Activated naive CD8-positive, alpha-beta T cell treated with anti-CD3 and anti-CD28 coated beads, Interleukin-2, amount 50 U/mL, for 24 hours (primary cell): ENCODE measurements around the gene TSEN2.
A peak's percentile ranks its signal among the peaks of the same experiment; 100 is the strongest.

Experiments used
- ATAC-seq: fragments of 150-1000 bp; cut with Tn5 transposase; one replicate; pipeline ENCODE4 v1.10.0; 2021
- DNase-seq: peaks from one replicate; pipeline ENCODE4 v3.0.0; 2021
- H3K27ac Mint-ChIP-seq: one replicate; pipeline ENCODE4 v1.8.0; 2021; ENCODE audit warnings: mild to moderate bottlenecking, mixed read lengths
- H3K27me3 Mint-ChIP-seq: one replicate; pipeline ENCODE4 v1.8.0; 2021; ENCODE audit warnings: mixed read lengths
- H3K36me3 Mint-ChIP-seq: one replicate; pipeline ENCODE4 v1.8.0; 2021; ENCODE audit warnings: low read depth, mixed read lengths
- H3K4me1 Mint-ChIP-seq: one replicate; pipeline ENCODE4 v1.8.0; 2021; ENCODE audit warnings: mixed read lengths
- H3K4me3 Mint-ChIP-seq: one replicate; pipeline ENCODE4 v1.8.0; 2021; ENCODE audit warnings: mild to moderate bottlenecking, moderate library complexity, mixed read lengths
- H3K9me3 Mint-ChIP-seq: one replicate; pipeline ENCODE4 v1.8.0; 2021; ENCODE audit warnings: mixed read lengths

The TSEN2 gene

DNA sequence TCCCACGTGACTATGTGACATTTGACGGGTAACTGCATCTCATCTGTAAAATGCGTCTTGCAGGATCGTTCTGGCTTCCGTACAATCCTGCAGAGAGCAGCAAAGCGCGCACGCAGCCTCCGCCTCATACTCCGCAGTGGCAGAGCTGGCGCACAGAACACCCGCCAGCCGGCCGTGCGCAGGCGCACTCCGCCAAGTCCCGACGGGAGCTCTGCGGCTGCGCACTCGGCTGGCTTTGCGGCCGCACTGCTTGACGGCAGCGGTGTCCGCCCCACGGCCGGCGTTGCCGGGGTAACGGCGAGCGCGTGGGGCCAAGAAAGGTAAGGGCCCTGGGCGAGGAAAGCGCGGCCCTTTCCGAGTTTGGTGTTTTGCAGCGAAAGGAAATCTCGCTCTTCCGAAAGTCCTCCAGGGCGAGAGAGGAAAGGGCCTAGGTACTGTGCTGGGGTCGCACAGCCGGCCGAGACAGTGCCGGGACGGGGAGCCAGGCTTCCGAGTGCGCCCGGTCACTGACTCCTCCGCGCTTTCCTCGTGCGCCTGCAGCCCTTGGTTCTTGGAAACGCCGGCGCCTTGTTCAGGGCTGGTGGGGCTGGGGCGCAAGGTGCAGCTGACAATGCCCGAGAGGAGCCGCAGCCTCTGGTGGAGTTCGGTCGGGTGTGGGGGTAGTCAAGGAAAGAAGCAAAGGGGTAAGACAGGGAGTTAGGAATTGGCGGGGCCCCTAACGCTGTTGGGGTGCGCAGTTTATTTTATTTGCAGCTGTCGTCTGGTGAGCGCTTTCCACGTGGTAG is at the start of gene TSEN2:
Gene TSEN2, plus strand, starts transcription at position 283 of the 785 bp plus-strand sequence. CDS start 5,321 bp downstream, outside the sequence.
- Mint-ChIP-seq H3K27ac (peak within 1 kb of the TSS; percentile 97), H3K27me3 (no peaks in the 10 kb centered on the region), H3K9me3 (no peaks in the 10 kb centered on the region), H3K4me3 (peak within 1 kb of the TSS; percentile 98), H3K36me3 (peaks cover 21% of the 10 kb centered on the region), H3K4me1 (peaks cover 39% of the 10 kb centered on the region)
- DNase-seq: peak; percentile 96
- ATAC-seq: peak; percentile 98

GRCh38 chr3:12436514-12437220 is 47.6 kb upstream of the TSEN2 start:
- Mint-ChIP-seq H3K27me3 (peaks cover 8% of the 10 kb centered on the region), H3K9me3 (no peaks in the 10 kb centered on the region), H3K4me1 (no peaks in the 10 kb centered on the region), H3K4me3 (no peak overlapping the region), H3K36me3 (no peaks in the 10 kb centered on the region), H3K27ac (peak overlapping the region; percentile 40)
- no peak for DNase-seq
- ATAC-seq: no peak

GRCh38 chr3:12437221-12437605 is 47.1 kb upstream of the TSEN2 start:
- no peaks in the 10 kb centered on the region for H3K9me3 Mint-ChIP-seq
- H3K4me1 Mint-ChIP-seq: no peaks in the 10 kb centered on the region
- DNase-seq (no peak), ATAC-seq (no peak)
- H3K4me3 Mint-ChIP-seq: no peak overlapping the region
- peaks cover 7% of the 10 kb centered on the region for H3K27me3 Mint-ChIP-seq
- no peaks in the 10 kb centered on the region for H3K36me3 Mint-ChIP-seq
- H3K27ac Mint-ChIP-seq: peak overlapping the region; percentile 40

GRCh38 chr3:12437861-12438260 is 46.4 kb upstream of the TSEN2 start:
- no peak overlapping the region for H3K27ac Mint-ChIP-seq
- peaks cover 7% of the 10 kb centered on the region for H3K27me3 Mint-ChIP-seq
- no peak for DNase-seq
- H3K36me3 Mint-ChIP-seq: no peaks in the 10 kb centered on the region
- no peaks in the 10 kb centered on the region for H3K9me3 Mint-ChIP-seq
- no peak for ATAC-seq
- H3K4me3 Mint-ChIP-seq: no peak overlapping the region
- H3K4me1 Mint-ChIP-seq: no peaks in the 10 kb centered on the region

DNA sequence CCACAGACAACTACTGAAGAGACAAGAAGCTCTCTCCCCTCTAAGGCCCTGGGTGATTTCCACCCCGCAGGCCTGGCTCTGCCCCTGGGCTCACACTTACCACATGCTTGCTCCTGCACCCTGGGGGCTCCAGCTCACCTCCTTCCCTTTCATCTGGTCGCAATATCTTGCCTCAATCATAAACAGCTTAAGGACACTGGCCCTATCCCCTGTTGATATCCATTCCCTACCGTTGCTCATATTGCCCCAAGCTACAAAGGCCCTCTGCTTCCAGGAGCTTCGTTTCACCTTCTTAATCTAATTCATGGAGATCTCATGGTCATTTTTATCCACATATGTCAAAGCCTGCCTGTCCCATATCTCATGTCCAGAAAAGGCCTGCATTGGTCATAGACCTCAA is 46.0 kb upstream of the TSEN2 start:
- no peak overlapping the region for H3K27ac Mint-ChIP-seq
- no peaks in the 10 kb centered on the region for H3K9me3 Mint-ChIP-seq
- ATAC-seq (no peak), DNase-seq (no peak)
- H3K27me3 Mint-ChIP-seq: peaks cover 11% of the 10 kb centered on the region
- H3K4me1 Mint-ChIP-seq: no peaks in the 10 kb centered on the region
- H3K4me3 Mint-ChIP-seq: no peak overlapping the region
- no peaks in the 10 kb centered on the region for H3K36me3 Mint-ChIP-seq

DNA sequence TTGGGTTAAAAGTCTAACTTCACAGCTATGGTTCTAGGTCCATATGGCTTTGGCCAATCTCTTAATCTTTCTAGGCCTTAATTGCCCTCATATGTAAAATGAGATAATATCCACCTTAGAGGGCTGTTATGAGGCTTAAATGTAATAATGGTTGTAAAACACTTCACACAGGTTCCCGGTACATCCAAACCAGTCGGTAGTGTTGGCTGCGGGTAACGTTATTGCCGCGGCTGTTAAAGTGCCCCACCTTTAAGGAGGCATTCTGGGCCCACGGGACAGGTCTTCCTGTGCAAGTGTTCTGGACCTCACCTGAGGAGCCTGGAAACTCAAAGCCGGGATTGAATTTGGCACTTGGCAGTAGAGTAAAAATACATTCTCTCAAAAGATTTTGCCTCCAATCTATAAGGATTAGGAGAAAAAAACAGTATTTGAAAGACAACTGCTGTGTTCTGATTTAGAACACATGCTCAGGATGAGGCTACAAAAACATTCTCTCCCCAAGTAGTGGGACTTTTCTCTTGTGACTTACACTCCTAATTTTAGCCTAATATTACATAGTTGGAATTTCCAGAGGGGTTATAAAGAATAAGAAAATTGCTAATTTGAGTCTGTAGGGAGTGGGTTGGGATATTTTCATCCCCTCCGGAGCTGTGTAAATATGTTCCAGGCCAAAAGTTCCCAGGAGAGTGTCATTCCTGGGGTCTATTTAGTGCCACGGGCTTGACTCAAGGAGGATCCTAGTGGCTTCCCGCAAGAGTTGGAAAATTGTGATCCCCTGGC is 44.9 kb upstream of the TSEN2 start:
- Mint-ChIP-seq H3K9me3 (no peaks in the 10 kb centered on the region), H3K4me3 (no peak overlapping the region), H3K27me3 (peaks cover 14% of the 10 kb centered on the region), H3K4me1 (no peaks in the 10 kb centered on the region), H3K27ac (no peak overlapping the region), H3K36me3 (no peaks in the 10 kb centered on the region)
- no peak for ATAC-seq
- no peak for DNase-seq

GRCh38 chr3:12440927-12441714 is 43.2 kb upstream of the TSEN2 start:
- Mint-ChIP-seq H3K4me1 (no peaks in the 10 kb centered on the region), H3K27me3 (peaks cover 12% of the 10 kb centered on the region), H3K9me3 (no peaks in the 10 kb centered on the region), H3K4me3 (no peak overlapping the region), H3K36me3 (no peaks in the 10 kb centered on the region), H3K27ac (no peak overlapping the region)
- DNase-seq: no peak
- ATAC-seq: no peak

DNA sequence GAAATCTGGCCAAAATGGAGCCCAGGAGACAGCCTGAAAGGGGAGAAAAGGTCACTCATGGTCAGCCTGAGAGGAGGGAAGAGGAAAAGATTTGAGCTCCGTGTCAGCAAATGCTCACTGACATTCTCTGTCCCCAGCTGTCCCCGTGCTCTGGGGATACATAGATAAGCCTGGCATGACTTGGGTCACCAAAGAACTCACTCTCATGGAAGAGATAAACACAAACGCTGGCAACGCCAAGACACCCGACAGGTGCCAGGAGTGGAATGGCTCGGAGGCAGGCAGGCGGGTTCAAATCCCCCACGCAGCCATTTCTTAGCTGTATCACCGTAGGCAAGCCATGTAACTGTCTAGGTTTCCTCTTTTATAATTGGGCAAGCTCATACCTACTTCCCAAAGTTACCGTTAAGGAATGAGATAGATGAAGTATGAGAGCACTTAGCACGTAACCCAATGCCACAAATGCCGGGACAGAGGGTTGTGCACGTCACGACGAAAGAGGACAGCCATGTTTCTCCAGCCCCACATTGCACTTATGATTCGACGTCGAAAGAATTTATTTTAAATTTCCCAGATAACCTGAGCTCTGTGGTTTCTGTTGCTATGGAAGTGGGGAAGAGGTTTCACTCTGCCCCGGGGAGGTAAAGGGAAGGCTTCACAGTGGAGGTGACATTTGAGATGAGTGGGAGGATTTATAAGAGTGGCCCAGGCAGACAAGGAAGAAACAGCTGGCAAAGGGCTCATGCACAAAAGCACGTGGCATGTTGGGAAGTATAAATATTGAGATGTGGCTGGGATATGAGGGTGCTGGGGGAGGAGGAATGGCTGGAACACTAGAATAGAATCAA is 41.4 kb upstream of the TSEN2 start:
- Mint-ChIP-seq H3K4me1 (no peaks in the 10 kb centered on the region), H3K4me3 (no peak overlapping the region), H3K36me3 (no peaks in the 10 kb centered on the region), H3K27me3 (peaks cover 11% of the 10 kb centered on the region), H3K9me3 (no peaks in the 10 kb centered on the region), H3K27ac (no peak overlapping the region)
- DNase-seq (no peak), ATAC-seq (no peak)

- Mint-ChIP-seq H3K36me3 (no peaks in the 10 kb centered on the region), H3K4me3 (no peak overlapping the region), H3K4me1 (no peaks in the 10 kb centered on the region), H3K9me3 (no peaks in the 10 kb centered on the region), H3K27ac (no peak overlapping the region), H3K27me3 (peaks cover 11% of the 10 kb centered on the region)
- DNase-seq: no peak
- no peak for ATAC-seq
Observed at GRCh38 chr3:12443781-12444522, 40.3 kb upstream of the TSEN2 start.

GRCh38 chr3:12444582-12445471 is 39.5 kb upstream of the TSEN2 start:
- no peak overlapping the region for H3K27ac Mint-ChIP-seq
- peaks cover 11% of the 10 kb centered on the region for H3K27me3 Mint-ChIP-seq
- no peak overlapping the region for H3K4me3 Mint-ChIP-seq
- DNase-seq (no peak), ATAC-seq (no peak)
- no peaks in the 10 kb centered on the region for H3K36me3 Mint-ChIP-seq
- H3K4me1 Mint-ChIP-seq: no peaks in the 10 kb centered on the region
- H3K9me3 Mint-ChIP-seq: no peaks in the 10 kb centered on the region

DNA sequence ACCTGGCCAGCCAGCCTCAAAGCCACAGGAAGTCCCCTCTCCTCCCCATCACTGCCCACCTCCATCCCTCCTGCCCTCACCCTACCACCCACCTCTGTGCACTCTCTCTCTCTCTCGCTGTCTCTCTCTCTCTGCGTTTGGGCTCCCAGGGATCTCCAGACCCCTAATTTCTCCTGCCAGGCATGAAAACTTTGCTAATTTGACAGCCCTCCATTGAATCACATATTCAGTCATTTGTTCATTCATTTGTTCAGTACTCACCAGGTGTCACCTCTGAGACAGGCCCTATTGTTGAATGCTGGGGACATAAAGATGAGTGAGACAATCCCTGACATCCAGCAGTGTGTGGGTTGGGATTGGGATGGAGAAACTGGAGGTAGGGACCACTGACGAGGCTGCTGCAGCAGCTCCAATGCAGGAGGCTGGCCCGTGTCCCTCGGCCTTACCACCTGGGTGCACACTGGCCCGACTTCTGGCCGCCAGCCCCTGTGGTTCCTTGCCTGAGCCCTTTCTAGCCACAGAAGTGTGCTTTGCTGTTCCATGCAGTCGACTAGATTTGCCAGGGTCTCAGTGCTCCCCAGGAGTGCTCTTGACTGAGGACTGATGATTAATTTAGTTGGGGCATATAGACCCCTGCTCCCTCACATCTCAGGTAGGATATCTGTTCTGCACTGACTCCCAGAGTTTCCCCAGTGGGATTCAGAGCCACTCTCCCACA is 38.6 kb upstream of the TSEN2 start:
- no peak overlapping the region for H3K27ac Mint-ChIP-seq
- H3K36me3 Mint-ChIP-seq: no peaks in the 10 kb centered on the region
- no peaks in the 10 kb centered on the region for H3K4me1 Mint-ChIP-seq
- peaks cover 11% of the 10 kb centered on the region for H3K27me3 Mint-ChIP-seq
- ATAC-seq: no peak
- H3K9me3 Mint-ChIP-seq: no peaks in the 10 kb centered on the region
- DNase-seq: no peak
- H3K4me3 Mint-ChIP-seq: no peak overlapping the region

GRCh38 chr3:12446298-12446697 is 38.0 kb upstream of the TSEN2 start:
- DNase-seq (no peak), ATAC-seq (no peak)
- H3K9me3 Mint-ChIP-seq: no peaks in the 10 kb centered on the region
- H3K27me3 Mint-ChIP-seq: peaks cover 11% of the 10 kb centered on the region
- H3K4me1 Mint-ChIP-seq: no peaks in the 10 kb centered on the region
- no peak overlapping the region for H3K27ac Mint-ChIP-seq
- no peak overlapping the region for H3K4me3 Mint-ChIP-seq
- H3K36me3 Mint-ChIP-seq: no peaks in the 10 kb centered on the region
